Superior temporal gyrus (tissue), 1 donor: ENCODE results near the gene HOXA5.

Experiments used
- DNase-seq: peaks from one replicate; pipeline ENCODE4 v3.0.0-alpha.2; 2016; ENCODE audit errors: extremely low spot score

Gene HOXA5

DNA sequence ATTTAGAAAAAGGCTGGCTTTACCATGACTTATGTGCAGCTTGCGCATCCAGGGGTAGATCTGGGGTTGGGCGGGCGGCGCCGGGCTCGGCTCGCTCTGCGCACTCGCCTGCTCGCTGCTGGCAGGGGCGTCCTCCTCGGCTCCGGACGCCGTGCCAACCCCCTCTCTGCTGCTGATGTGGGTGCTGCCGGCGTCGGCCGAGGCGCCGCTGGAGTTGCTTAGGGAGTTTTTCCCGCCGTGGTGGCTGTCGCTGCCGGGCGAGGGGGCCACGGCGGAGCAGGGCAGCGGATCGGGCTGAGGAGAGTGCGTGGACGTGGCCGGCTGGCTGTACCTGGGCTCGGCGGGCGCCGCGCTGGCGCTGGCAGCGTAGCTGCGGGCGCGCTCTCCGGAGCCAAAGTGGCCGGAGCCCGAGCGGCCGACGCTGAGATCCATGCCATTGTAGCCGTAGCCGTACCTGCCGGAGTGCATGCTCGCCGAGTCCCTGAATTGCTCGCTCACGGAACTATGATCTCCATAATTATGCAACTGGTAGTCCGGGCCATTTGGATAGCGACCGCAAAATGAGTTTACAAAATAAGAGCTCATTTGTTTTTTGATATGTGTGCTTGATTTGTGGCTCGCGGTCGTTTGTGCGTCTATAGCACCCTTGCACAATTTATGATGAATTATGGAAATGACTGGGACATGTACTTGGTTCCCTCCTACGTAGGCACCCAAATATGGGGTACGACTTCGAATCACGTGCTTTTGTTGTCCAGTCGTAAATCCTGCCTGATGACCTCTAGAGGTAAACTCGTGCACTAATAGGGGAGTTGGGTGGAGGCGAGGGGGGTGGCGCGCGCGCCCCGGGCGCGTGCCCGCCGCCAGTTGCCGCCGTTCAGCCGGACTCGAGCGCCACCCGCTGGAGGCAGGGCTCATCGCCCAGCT is at the start of gene HOXA5:
TSS of gene HOXA5 (minus strand) at position 659 of the 927 bp plus-strand sequence. CDS start at position 585, 74 bp downstream.
- DNase-seq, result no peak

DNA sequence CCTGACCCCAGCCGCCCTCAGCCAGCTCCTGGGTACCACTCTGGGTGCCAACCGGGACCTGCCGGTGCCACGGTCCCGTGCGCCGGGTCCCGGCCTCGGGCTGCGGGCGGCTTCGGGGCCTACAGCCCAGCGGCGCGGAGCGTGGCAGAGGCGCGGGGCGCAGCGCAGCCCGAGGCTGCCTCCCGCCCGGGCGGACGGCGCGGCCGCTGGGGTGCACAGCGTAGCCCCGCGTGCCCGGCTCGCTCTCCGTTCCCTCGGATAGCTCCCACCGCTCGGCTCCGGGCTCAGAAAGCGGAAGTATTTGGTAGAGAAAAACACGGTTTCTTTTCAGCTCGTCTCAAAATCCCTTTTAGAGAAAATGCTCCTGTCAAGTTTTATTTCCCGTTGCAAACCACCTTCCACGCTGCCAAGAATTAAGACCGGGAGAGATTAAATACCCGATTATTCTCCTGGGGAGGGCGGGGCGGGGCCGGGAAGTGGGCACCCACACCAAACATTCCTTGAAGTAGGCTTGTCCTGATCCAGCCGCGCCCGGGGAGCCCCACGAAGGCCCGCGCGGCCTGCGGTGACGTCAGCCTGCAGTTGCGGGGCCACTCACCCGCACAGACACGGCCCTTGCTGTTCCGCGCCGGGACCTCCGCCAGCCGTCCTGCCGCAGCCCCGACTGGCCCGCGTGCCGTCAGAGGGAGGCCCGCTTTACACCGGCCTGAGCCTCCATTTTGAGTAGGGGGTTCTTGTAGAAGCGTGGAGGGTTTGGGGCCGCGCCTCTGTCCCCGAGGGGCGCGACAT is 49.3 kb upstream of the HOXA5 start:
- no peak for DNase-seq

DNA sequence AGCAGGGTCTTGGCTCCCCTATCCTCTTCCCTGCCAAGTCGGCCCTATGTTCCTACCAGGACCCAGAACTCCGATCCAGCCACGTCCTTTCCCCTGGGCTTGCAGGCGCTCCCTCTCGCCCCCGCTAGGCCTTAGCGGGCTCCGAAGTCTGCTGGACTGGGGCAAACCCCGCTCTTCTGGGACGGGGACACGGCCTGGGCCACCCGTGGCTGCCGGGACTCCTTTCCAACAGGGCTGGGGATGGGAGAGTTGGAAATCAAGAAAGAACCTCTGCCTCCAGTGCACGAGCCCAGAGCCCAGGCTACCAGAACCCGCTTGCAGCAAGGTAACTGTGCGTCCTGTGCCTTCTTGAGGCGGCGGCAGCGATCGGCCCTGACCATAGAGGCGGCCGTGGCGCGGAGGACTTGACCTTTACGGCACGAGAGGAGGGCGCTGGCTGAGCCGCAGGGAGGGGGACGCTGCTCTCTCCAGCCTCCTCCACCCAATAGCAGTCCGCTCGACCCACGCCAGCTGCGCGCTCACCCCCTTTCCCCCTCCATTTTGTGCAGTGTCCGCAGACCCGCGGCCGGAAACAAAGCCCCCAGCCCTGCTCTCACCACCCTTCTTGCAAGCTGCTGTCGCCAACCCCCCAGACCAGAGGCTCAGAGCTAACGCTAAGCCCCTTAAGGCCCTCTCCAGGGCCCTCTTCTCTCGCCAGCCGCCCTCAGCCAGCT is 48.5 kb upstream of the HOXA5 start:
- DNase-seq, result no peak

DNA sequence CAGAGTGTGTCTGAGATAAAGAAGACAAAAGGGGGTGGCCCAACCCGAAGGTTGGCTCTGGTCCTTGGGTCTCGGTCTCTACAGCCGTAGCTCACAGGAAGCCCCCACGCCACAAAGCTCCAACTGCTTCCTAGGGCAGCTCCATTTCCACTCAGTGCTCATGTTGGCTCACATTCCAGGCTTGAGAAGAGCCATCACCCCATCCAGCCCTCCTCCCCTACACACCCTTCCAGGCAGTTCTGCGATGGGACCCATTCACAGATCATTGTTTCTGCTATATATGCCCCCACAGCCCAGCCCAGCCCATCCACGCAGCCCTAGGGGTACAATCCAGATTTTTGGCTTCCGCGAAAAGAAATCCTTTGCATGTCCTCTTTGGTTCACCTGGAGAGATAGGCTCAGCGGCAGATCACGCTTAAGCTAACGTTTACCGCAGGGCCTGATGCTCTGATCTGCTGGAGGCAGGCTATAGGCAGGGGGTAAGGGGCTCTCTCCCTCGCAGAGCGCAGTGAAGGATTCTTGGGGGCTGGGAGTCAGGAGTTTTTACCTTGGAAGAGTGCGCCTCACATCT is 47.8 kb upstream of the HOXA5 start:
- DNase-seq, result no peak

DNA sequence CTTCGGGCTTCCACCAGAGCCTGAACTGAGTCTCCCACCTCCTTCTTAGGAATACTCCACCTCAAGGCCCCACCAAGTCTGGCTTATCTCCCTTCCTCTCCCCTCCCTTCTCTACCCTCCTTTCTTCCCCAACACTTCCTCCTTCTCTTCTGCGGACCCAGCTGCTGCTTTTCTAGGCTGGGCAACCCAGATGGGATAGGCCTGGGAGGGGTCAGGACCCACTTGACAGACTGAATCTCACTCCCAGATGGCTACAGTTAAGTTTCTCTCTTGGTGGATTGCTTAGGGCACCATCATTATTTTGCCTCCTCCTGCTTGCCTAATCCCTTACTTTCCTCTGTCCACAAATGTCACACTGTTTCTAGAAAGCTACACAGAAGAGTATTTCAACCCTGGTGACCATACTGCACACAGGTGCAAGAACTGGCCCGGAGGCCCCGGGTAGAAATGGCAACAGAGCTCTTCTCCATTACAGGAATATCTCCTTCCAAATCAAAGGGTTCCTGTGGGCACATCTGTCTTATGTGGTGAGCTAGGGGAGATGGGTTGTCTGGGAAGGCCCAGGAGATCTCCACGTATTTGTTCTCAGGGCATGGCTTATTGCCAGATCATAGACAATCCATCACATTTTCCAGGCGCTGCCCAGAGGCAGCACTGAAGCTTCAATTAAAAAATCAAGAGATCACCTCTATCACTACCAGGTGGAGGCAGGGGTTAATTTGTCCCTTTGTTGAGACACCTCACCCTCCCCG is 46.7 kb upstream of the HOXA5 start:
- no peak for DNase-seq

DNA sequence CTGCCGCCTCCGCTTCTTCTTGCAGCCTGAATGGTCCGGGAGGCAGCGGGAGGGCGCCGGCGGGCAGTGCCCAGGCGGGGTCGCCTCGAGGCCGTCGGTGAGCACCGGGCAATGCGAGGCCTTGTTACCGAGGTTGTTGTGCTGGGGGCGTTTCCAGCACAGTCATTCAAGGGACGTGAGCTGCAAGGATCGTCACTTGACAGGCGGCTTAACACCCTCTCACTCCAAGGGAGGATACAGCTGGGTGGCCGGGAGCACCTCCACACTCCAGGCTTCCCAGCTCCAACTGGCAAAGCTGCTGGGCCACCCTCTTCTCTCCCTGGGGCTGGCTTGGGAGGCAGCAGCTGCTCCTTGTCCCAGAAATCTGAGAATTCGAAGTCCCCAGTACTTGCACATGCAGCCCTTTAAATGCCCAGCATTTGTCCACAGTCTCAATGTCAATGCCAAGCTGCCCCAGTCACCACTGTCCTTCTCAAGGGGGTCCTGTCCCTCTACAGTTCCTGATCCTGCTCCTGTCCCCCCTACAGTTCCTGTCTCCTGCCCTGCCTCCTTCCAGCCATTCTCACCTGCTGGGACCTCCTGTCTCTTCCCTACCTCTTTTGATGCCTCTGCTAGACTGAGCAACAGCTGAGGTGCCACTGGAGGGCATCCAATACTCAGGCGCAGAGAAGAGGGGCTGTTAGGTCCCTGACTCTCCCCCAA is 46.0 kb upstream of the HOXA5 start:
- DNase-seq, result no peak

DNA sequence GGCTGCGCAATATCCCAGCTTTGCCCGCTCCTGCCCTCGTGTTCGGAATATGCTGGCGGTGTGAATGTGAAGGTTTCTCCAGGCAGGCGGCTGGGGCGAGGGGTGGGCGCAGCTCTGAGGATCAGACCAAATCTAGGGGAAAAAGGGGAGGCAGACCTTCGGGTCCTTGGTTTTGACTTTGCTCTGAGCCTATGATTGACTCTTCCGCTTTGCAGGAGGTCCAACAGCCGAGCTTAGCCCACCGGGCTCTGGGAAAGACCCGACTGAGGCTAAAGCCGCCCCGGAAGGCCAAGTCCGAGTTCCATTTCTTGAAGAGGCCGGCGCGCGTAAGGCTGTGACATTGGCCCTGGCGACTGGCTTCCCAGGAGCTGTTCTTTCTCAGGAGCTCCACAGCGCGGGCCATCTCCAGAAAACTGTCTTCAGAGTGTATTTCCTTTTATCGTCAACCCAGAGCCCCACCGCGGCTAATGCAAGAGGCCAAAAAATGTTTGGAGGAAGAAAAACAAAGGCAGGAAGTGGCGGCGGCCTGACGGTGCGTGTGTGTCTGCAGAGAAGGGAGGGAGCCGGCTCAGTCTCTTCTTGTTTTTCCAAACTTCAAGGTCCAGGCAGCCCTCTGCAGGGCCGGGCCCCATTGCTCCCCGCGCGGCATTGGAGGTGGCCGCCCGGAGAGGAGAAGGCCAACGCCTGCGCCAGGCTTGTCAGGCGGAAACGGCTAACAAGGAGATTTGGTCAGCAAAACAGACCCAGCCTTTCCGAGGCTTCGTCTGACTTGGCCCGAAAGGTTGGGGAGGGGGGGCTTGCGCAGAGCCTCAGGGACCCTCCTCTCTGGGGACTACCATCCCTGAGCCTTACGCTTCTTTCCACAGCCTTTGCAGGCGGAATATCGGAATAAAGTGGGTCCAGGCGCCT is 45.2 kb upstream of the HOXA5 start:
- no peak for DNase-seq

DNA sequence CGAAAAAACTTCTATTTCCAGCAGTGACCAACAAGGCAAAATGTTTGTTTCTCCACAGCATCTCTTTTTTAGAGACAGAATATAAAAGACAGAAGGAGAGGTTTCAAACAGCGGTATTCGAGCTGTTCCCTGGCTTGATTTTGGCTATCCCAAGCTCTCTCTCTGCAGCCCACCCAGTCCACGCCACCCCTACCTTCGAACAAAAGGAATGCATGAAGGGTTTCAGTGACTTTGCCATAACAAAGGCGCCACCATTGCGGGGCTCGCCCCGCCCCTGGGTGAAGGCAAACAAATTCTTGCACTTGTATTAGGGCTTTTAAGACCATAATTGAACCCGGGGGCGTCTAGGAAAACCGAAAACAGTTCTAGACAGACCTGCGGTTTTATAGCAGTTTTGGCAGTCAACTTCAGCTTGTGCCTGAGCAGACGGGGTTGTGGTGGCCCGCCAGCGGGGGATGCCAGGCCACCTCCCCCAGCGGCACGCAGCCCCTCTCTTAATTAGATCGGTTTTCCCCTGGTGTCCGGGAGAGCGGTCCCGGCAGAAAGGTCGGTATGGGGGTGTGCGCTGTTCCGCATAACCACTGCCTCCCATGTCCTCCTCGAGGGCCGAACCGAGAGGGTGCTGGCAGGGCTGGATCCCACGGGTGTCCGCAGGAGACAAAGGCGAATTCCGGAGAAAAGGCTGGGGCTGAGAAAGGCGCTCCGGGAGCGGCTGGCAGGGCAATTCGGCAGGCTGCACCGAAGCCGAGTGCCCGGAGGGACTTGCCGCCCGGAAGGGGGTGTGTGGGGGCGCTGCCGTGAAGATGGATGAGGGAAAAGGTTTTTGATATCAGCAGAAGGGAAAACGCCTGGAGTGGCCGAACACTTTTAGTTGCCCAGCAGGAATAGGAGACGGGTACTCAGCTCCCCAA is 44.2 kb upstream of the HOXA5 start:
- DNase-seq, result no peak

DNA sequence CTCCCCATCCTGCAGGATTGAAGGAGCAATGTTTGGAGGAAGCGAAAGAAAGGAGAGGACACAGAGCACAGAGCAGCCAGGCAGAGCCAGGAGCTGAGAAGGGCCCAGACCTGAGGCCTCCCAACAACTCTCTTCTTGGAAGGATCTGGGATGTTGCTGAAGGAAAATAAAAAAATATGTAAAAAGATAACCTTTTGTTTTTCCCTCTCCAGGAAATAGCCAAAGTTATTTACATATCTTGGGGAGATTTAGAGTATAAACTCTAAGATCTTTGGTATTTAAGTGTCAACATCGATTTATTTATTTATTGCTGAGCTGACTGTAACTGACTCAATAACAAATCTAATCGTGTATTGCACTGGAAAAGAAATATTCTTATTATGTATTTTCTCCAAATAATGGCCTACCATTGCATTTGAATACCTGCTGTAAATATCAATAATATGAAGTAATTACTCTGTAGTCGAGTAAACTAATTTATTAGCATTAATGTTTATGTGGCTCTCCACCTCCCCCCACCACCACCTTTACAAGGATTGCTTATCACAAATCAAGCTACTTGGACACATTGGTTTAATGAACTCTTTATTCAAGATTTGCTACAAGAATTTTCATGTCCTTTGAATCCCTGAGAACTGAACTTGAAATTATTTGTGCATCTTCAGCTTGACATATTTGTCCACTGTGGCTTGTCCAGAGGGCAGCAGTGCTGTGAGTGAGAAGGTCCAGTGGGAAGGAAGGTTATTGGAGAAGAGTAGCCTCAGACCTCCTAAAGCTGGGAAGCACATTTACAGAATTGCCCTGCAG is 43.4 kb upstream of the HOXA5 start:
- no peak for DNase-seq

DNA sequence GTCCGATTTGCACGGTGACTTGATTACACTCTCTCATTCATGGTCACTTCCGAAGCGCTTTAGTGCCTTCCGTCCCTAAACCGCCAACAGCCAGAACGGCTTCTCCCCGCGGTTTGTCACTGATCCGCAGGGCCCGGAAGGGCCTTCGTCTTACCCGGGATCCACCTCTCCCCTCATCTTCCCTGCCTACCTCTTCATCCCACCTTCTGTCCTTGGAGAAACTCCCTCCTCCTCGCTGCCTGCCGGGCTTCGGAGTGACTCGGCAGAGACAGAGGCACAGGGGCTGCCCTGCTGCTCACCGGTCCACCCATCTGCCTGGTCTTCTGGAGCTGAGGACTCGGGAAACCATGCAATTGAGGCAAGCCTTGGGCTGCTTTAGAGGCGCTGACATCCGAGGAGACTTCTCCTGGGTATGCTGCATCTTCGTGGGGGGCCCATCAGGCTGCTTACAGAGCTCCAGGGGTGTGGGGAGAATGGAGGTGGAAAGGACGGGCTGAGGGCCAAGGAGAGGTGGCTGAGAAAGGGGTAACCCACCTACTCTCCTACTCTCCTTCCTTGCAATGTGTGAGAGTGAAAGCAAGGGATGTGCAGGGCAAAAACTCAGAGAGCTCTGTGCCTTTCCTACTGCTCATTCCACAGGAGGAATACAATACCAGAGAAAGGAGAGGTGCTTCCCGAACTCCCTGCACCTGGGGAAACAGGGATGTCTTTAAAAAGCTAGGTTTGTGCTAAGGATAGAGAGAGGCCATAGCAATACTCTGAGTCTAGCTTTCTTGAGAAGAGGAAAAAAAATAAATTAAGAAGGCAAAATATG is 42.6 kb upstream of the HOXA5 start:
- no peak for DNase-seq

DNA sequence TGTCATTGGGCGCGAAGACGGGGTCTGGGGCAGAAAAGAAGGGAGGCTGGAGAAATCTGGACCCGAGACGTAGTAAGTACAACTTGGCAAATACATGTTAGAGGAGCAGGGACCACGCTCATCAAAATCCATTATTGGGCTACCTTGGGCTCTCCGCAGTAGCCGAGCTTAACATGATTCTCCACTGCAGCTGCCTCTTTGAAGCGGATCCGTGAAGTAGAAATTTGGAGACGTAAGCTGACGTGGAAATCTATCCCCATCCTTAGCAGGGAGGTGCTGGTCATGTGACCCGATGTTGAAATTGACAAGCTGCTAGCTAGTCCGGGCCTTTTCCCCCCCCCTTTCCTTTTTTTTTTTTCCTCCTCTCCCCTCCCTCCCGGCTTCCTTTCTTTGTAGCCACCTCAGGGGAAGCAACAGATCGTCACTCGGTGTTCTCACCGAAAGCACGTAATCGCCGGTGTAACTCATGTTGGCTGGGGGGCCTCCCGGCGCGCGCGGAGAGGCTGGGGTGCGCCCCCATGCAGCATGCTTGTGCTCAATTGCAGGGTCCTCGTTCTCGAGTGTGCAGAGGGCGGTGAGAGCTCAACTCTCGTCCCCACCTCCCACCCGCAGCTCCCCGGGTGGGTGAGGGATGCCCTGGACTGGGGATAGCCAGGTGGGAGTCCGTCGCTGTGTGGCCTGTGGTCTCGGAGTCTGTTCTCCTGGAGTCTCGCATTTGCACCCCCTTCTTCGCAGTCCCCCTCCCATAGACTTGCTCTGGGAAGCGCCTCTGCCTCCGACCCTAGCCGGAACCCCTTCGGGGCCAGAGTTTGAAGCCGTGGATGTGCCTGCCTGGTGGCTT is 41.8 kb upstream of the HOXA5 start, which contains the start of gene HOXA11:
TSS of gene HOXA11 (minus strand) at position 220 of the 841 bp plus-strand sequence. CDS start at position 132, 88 bp downstream.
- no peak for DNase-seq

DNA sequence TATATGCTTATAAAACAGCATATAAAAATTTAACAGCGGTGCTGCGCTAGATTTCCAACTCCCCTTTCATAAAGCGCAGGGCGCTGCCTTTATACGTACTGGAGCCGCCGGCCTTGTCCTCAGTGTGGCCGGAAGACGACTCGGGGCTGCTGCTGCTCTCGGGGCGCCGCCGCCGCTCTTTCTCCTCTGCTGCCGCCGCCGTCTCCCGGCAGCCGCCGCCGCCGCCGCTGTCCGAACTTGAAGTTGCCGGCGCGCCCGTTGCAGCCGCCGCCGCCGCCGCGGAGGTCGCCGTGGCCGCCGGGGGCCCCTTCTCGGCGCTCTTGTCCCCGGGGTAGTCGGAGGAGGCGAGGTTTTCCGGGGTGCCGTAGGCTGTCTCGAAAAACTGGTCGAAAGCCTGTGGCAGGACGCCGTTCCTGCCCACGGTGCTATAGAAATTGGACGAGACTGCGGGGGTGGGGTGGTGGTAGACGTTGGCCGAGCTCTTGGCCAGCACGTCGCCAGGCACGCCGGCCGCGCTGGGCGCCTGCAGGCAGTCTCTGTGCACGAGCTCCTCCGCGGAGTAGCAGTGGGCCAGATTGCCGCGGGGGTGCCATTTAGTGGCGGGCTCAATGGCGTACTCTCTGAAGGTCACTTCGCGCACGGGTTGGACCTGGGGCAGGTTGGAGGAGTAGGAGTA is 41.0 kb upstream of the HOXA5 start:
- DNase-seq, result no peak

DNA sequence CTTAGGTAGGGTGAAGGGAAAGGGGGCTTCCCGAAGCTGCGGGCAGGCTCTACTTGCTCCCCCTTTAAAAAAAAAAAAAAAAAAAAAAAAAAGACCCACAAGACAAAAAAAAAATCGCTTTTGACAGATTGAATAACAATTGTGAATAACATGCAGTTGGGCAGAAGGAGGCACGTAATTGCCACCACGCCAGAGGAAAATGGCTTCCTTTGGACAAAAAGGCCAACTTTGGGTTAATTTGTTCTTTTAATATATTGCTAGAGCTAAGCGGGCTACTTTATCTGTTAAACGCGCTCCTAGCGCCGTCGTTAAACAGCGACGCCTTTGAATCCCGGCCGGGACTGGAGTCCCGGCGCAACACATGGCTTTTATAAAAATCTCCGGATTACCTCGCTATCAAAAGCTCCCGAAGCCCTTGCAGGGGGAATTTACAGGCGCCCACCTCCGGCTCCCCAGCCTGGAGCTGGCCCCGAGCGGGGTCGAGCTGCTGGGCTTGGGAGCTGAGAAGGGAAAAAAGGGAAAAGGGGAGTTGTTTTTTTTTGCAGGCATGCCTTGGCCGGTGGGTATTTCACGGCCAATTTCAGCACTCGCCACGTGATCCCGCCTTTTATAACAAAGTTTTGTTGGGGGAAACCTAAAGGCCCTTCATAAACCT is 40.3 kb upstream of the HOXA5 start:
- no peak for DNase-seq
